ENCODE results near the gene OVCH2. TPM values are rescaled to one million over a fixed set of nuclear protein-coding genes. Genes with fewer than 3 reads are reported as not detected.

OVCH2 gene, protein sequence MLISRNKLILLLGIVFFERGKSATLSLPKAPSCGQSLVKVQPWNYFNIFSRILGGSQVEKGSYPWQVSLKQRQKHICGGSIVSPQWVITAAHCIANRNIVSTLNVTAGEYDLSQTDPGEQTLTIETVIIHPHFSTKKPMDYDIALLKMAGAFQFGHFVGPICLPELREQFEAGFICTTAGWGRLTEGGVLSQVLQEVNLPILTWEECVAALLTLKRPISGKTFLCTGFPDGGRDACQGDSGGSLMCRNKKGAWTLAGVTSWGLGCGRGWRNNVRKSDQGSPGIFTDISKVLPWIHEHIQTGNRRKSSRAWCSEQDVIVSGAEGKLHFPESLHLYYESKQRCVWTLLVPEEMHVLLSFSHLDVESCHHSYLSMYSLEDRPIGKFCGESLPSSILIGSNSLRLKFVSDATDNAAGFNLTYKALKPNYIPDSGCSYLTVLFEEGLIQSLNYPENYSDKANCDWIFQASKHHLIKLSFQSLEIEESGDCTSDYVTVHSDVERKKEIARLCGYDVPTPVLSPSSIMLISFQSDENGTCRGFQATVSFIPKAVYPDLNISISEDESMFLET
- total RNA-seq: not detected in 2 replicates

DNA sequence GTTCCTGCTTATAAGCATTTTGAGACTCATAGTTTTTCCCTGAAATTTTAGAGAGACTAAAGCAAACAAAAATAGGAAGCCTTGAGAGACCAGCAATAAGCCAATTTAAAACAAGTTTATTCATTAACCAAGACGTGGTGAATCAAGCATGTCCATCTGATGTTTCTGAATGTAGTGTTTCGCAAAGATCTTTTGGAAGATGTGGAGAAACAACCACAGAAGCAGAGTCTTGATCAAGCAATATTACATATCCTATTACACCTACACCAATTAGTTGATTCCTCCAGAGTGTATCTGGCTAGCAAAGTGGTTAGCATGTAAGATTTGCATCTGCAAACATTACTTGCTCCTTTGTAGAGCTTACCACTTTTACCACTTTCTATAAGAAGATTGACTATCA lies at the start of gene OVCH2:
Gene OVCH2, minus strand, starts transcription at position 101 of the 400 bp plus-strand sequence. Its CDS starts 83 bp downstream, at position 18.

DNA sequence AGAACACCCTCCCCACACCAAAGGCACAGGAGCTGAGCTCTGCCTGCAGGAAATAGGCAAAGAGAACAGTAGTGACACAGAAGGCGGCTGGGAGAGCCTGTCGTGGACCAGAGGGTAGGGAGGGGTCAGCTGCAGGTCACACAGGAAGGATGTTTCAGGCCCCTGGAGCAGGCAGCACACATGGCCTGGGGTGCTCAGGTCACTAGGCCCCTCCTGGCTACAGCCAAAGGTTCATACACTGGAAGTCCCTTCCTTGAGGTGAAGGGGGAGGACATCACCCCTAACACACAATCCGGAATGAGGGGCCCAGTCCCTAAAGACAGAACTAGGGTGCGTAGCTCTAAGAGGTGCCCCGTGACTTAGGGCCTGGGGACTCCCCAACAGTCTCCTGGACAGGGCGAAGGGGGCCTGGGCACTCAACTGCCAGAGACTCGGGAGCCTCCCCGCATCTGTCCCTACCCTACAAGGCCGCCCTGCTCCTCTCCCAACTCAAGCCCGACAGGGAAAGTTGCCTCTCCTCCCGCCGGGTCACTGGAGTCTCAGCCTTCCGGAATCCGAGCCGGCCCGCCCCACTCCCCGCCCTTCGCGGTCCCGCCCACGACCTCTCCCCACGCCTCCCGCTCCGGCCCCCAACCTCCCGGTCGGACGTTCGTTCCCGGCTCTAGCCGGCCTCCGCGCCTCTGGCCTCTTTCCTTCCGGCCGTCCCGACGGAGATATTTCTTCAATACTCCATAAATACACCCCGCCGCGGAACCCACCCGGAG lies 33.1 kb downstream of the OVCH2 start, which contains the start of gene CYB5R2:
Gene CYB5R2, minus strand, starts transcription at position 541 of the 764 bp plus-strand sequence. CDS start 675 bp downstream, outside the sequence.

Other genes with a start within 250 kb of the OVCH2 start
- 0.18 TPM in 1 of 2 replicates, not detected in the other for gene OLFML1, start 221.0 kb downstream of the OVCH2 start, total RNA-seq
- 6.8 and 9.3 TPM in 2 replicates for gene PPFIBP2, start 192.5 kb downstream of the OVCH2 start, total RNA-seq
- gene CYB5R2, start 33.0 kb downstream of the OVCH2 start, total RNA-seq: 3.7 and 6.8 TPM in 2 replicates
- not detected in 2 replicates for gene OR5P2, start 90.5 kb upstream of the OVCH2 start, total RNA-seq
- not detected in 2 replicates for gene OR5P3, start 124.4 kb upstream of the OVCH2 start, total RNA-seq
- gene OR10A6, start 224.8 kb upstream of the OVCH2 start, total RNA-seq: not detected in 2 replicates
- not detected in 2 replicates for gene OR10A3, start 235.2 kb upstream of the OVCH2 start, total RNA-seq